GM13976 (cell line): ENCODE measurements around the gene STARD3.

Experiments used
- DNase-seq: peaks from one replicate; pipeline ENCODE4 v3.0.0; 2012; ENCODE audit warnings: low spot score
- CTCF ChIP-seq: IDR thresholded peaks from 2 replicates; pipeline ENCODE4 v1.5.1; 2012; ENCODE audit warnings: borderline replicate concordance, mild to moderate bottlenecking; ENCODE audit not compliant: insufficient read depth; ENCODE audit errors: extremely low read depth, missing control alignments, control extremely low read depth
- in situ Hi-C: fragments of 300-500 bp; cut with MboI; formaldehyde crosslinking; loops from one replicate; pipeline ENCODE4 v1.12.0; 2022; ENCODE audit warnings: low sequenced_read_pairs, mixed read lengths, inconsistent platforms; ENCODE audit not compliant: unreplicated experiment

The STARD3 gene

GRCh38 chr17:39703913-39704312 lies 67.0 kb downstream of the STARD3 start:
- in situ Hi-C loops, result no loop called here
- no peak for TF ChIP-seq CTCF
- no peak for DNase-seq

GRCh38 chr17:39704821-39705551 lies 68.0 kb downstream of the STARD3 start:
- in situ Hi-C loops, result no loop called here
- no peak for DNase-seq

GRCh38 chr17:39705786-39706348 lies 68.9 kb downstream of the STARD3 start:
- in situ Hi-C loops, result no loop called here
- no peak for TF ChIP-seq CTCF
- DNase-seq, result no peak

More at GRCh38 chr17:39704821-39705551, 68.0 kb downstream of the STARD3 start:
- no peak for TF ChIP-seq CTCF

- no peak for TF ChIP-seq CTCF
- in situ Hi-C loops, result no loop called here
- DNase-seq, result no peak
Measured at GRCh38 chr17:39706383-39706782, 69.4 kb downstream of the STARD3 start.

GRCh38 chr17:39706921-39707337 lies 70.0 kb downstream of the STARD3 start:
- no peak for TF ChIP-seq CTCF
- no peak for DNase-seq
- in situ Hi-C loops, result no loop called here

GRCh38 chr17:39709319-39709997 lies 72.5 kb downstream of the STARD3 start:
- no peak for DNase-seq
- in situ Hi-C loops, result no loop called here
- no peak for TF ChIP-seq CTCF
